T-cell (primary cell): ENCODE data around the gene SGCB. TPM values are rescaled to one million over a fixed set of nuclear protein-coding genes. Genes with fewer than 3 reads are reported as not detected.

ENCODE experiments used
- total RNA-seq, 35 experiments: library from RNA in 6 of 35; stranded (reverse) in 6 of 35; fragments of 120-200 nt in 1 of 35; gene quantifications; one replicate each; pipeline versions ENCODE4 v1.2.1 to v1.2.4 and lab custom pipeline; 2013 to 2026

Gene SGCB
- total RNA-seq, 5 donors from 2014 or later (not counting 1 experiment from before 2014, with no cell fraction given), result 5.1 to 8.8 (median 7.7) TPM

Other genes starting within 250 kb of the SGCB start
- gene DCUN1D4, start 195.1 kb downstream of the SGCB start, total RNA-seq, result 10 to 100 TPM; 35.6 to 47.1 (median 37.3) TPM
- under 1 TPM; 0.13 to 0.47 (median 0.20) TPM for gene LRRC66, start 17.9 kb downstream of the SGCB start, total RNA-seq
- gene SPATA18, start 13.0 kb upstream of the SGCB start, total RNA-seq, result under 1 TPM in 2 of 5 donors, not detected in 3; 0.35 to 0.36 TPM